Kidney (tissue), 14 donors: Measurements from ENCODE around the gene PIGS. TPM values are rescaled to one million over a fixed set of nuclear protein-coding genes. Genes with fewer than 3 reads are reported as not detected.

Experiments used
- DNase-seq, 5 donors: peaks; one replicate each; pipeline ENCODE4 v3.0.0-alpha.2; 2013 to 2020
- FAIRE-seq: peaks from 2 replicates; lab custom pipeline; 2012; peaks lifted over from hg19 to GRCh38; lab: Jason Lieb, UNC
- H3K27ac ChIP-seq, 2 donors: one replicate each; pipeline ENCODE4 v1.7.0; 2013; ENCODE audit warnings: low read depth in 2 of 2, low read length in 2 of 2, inconsistent platforms in 1 of 2
- H3K27me3 ChIP-seq: one replicate; pipeline ENCODE4 v1.7.1; 2013; ENCODE audit warnings: low read length, inconsistent platforms; ENCODE audit not compliant: control insufficient read depth, insufficient read depth
- H3K36me3 ChIP-seq, 3 donors: one replicate each; pipeline versions ENCODE4 v1.7.0 to v1.7.1; 2013; ENCODE audit warnings: low read length in 3 of 3, control low read depth in 1 of 3, inconsistent platforms in 1 of 3; ENCODE audit not compliant: insufficient read depth in 3 of 3, control insufficient read depth in 2 of 3
- H3K4me1 ChIP-seq, 3 donors: one replicate each; pipeline versions ENCODE4 v1.7.0 to v1.7.1; 2013; ENCODE audit warnings: low read length in 3 of 3, inconsistent platforms in 1 of 3, low read depth in 1 of 3; ENCODE audit not compliant: control insufficient read depth in 2 of 3, insufficient read depth in 2 of 3
- H3K4me3 ChIP-seq, 3 donors: one replicate each; pipeline versions ENCODE4 v1.7.0 to v1.8.1; 2013; ENCODE audit warnings: low read length in 3 of 3, control low read depth in 1 of 3, inconsistent platforms in 1 of 3
- H3K9ac ChIP-seq, 3 donors: one replicate each; pipeline versions ENCODE4 v1.7.0 to v1.7.1; 2013; ENCODE audit warnings: low read length in 3 of 3, control low read depth in 1 of 3, inconsistent platforms in 1 of 3
- H3K9me3 ChIP-seq, 3 donors: one replicate each; pipeline versions ENCODE4 v1.7.0 to v1.7.1; 2013; ENCODE audit warnings: low read length in 3 of 3, control low read depth in 1 of 3, inconsistent platforms in 1 of 3; ENCODE audit not compliant: control insufficient read depth in 2 of 3, insufficient read depth in 1 of 3
- CTCF ChIP-seq: IDR thresholded peaks from 3 replicates; pipeline ENCODE4 v1.5.1; 2012; ENCODE audit warnings: mild to moderate bottlenecking, moderate library complexity, borderline replicate concordance; ENCODE audit not compliant: insufficient read depth; ENCODE audit errors: extremely low read depth
- intact Hi-C: fragments of 100-400 bp; cut with DNase I; formaldehyde crosslinking; loops from one replicate; pipeline ENCODE4 v1.11.1; 2022
- polyA plus RNA-seq: library from polyadenylated mRNA; stranded (reverse); fragments of 350-450 nt; fragmentation: Illumina TruSeq; extraction: RNeasy Lipid Tissue Mini Kit (QIAGEN cat#74804); gene quantifications from one replicate; pipeline ENCODE4 v1.2.3, GENCODE V29; 2014; ENCODE audit warnings: low read depth, low replicate concordance; ENCODE audit not compliant: insufficient read depth
- total RNA-seq: library from RNA; stranded (reverse); fragmentation: NEBNext Ultra II Directional; extraction: Animal tissue kit (Norgen Biotek cat#: 25700); gene quantifications from one replicate; pipeline ENCODE4 v1.2.1, GENCODE V29; 2021
- donor health status: control.
- donor health status: control.
- donor health status: control.
- donor health status: control.
- donor health status: control.
- donor health status: DM: yes; HTN: yes; CAD: no.
- donor health status: Normal renal cell carcinoma (clear cell type).

Gene PIGS
- total and polyA plus RNA-seq, 2 donors from 2014 or later: 60.6 to 75.0 TPM

GRCh38 chr17:28540231-28540630 is 31.1 kb downstream of the PIGS start:
- no peak overlapping the region for H3K4me3 ChIP-seq
- intact Hi-C loops: no loop called here
- DNase-seq: no peak
- FAIRE-seq: no peak
- H3K27me3 ChIP-seq: no peaks in the 10 kb centered on the region
- no peak overlapping the region for H3K9ac ChIP-seq
- no peaks in the 10 kb centered on the region for H3K36me3 ChIP-seq
- no peaks in the 10 kb centered on the region for H3K9me3 ChIP-seq
- H3K27ac ChIP-seq: no peak overlapping the region
- no peak for TF ChIP-seq CTCF
- H3K4me1 ChIP-seq: no peaks in the 10 kb centered on the region

- Histone ChIP-seq H3K9ac (no peak overlapping the region), H3K4me1 (no peaks in the 10 kb centered on the region), H3K27me3 (no peaks in the 10 kb centered on the region), H3K9me3 (no peaks in the 10 kb centered on the region), H3K36me3 (no peaks in the 10 kb centered on the region), H3K27ac (no peak overlapping the region), H3K4me3 (no peak overlapping the region)
- TF ChIP-seq CTCF: no peak
- no peak for FAIRE-seq
- no peak for DNase-seq
- intact Hi-C loops: loop anchor here (5.0 kb wide), 1 partner anchor 41 kb away; no protein-coding TSS in a partner anchor
These were observed 32.9 kb downstream of the PIGS start for GRCh38 chr17:28538296-28538895.

- DNase-seq: no peak
- no peak for FAIRE-seq
- intact Hi-C loops: loop anchor here (5.0 kb wide), 1 partner anchor 40 kb away; no protein-coding TSS in a partner anchor
These were observed 34.1 kb downstream of the PIGS start for GRCh38 chr17:28537219-28537610.

More at GRCh38 chr17:28537219-28537610, 34.1 kb downstream of the PIGS start:
- Histone ChIP-seq H3K9ac (no peak overlapping the region), H3K36me3 (no peaks in the 10 kb centered on the region), H3K27ac (no peak overlapping the region), H3K27me3 (no peaks in the 10 kb centered on the region), H3K4me1 (no peaks in the 10 kb centered on the region), H3K9me3 (no peaks in the 10 kb centered on the region), H3K4me3 (no peak overlapping the region)
- no peak for TF ChIP-seq CTCF
